Adrenal gland (tissue), 12 donors: Measurements from ENCODE around the gene LRP1B. TPM values are rescaled to one million over a fixed set of nuclear protein-coding genes. Genes with fewer than 3 reads are reported as not detected.
A peak's percentile ranks its signal among the peaks of the same experiment; 100 is the strongest.

ENCODE experiments used
- DNase-seq, 7 donors: peaks; one replicate each; pipeline ENCODE4 v3.0.0-alpha.2; 2019 to 2020
- H3K27ac ChIP-seq, 5 donors: fragments of 200-600 bp; sonication (generic) in 4 of 5; 1 replicate in 3 of 5; 2 replicates in 2 of 5; pipeline versions ENCODE4 v1.5.1 to v1.8.0; 2016 to 2020; ENCODE audit warnings: mild to moderate bottlenecking in 1 of 5
- H3K27me3 ChIP-seq: fragments of 200-600 bp; 2 replicates; pipeline ENCODE4 v1.8.0; 2021
- H3K36me3 ChIP-seq, 2 donors: fragments of 200-600 bp; replicated peaks in 1 of 2; 1 replicate in 1 of 2; 2 replicates in 1 of 2; pipeline versions ENCODE4 v1.5.1 to v1.8.0; 2018 to 2022
- H3K4me1 ChIP-seq, 2 donors: fragments of 200-600 bp; replicated peaks in 1 of 2; 1 replicate in 1 of 2; 2 replicates in 1 of 2; pipeline versions ENCODE4 v1.5.1 to v1.8.0; 2018 to 2021
- H3K4me3 ChIP-seq, 4 donors: fragments of 200-600 bp; sonication (generic) in 3 of 4; one replicate each; pipeline ENCODE4 v1.5.1; 2016 to 2018
- H3K9me3 ChIP-seq, 3 donors: fragments of 200-600 bp; sonication (generic) in 1 of 3; replicated peaks in 1 of 3; 1 replicate in 2 of 3; 2 replicates in 1 of 3; pipeline versions ENCODE4 v1.5.1 to v1.8.0; 2016 to 2021
- POLR2A ChIP-seq, 2 donors: fragments of 450-650 bp; IDR thresholded peaks; one replicate each; pipeline ENCODE4 v1.6.1; 2017; ENCODE audit warnings: antibody characterized with exemption in 2 of 2, mild to moderate bottlenecking in 2 of 2, moderate library complexity in 1 of 2
- WGBS, 4 donors: extraction: QIAGEN DNeasy Blood & Tissue Kit in 2 of 4; methylation state at CpG; one replicate each; pipeline versions ENCODE4 v1.1.5 to v1.1.7; 2013 to 2017; 5-methylcytosine and 5-hydroxymethylcytosine counted together
- intact Hi-C, 2 donors: fragments of 100-400 bp; cut with DNase I; formaldehyde crosslinking; loops; one replicate each; pipeline versions ENCODE4 v1.14.1 to v1.15.0; 2022 to 2023
- polyA plus RNA-seq, 3 donors: library from polyadenylated mRNA; stranded (reverse); fragments of 200-250 nt in 2 of 3; fragments of 350-450 nt in 1 of 3; fragmentation: Illumina TruSeq in 1 of 3; extraction: RNeasy Lipid Tissue Mini Kit (QIAGEN cat#74804) in 1 of 3; gene quantifications; one replicate each; pipeline ENCODE4 v1.2.3, GENCODE V29; 2013 to 2014
- total RNA-seq, 9 donors: library from RNA; depleted of rRNA in 4 of 9; stranded (reverse); fragments of >200 nt in 4 of 9; fragments of 120-200 nt in 1 of 9; fragmentation: NEBNext Ultra II Directional in 1 of 9; extraction: Animal tissue kit (Norgen Biotek cat#: 25700) in 1 of 9; gene quantifications; one replicate each; pipeline versions ENCODE4 v1.1.0 to v1.2.4, GENCODE V29; 2013 to 2023
- TF ChIP-seq, protein P1 (sequence below), 6 experiments: fragments of 450-650 bp in 4 of 6; fragments of 200-600 bp in 2 of 6; sonication (generic) in 1 of 6; IDR thresholded peaks; 1 replicate in 5 of 6; 2 replicates in 1 of 6; pipeline versions ENCODE4 v1.5.1 to v1.8.0; 2016 to 2021; ENCODE audit warnings: antibody characterized with exemption in 6 of 6, mild to moderate bottlenecking in 2 of 6, moderate library complexity in 1 of 6
- donor health status: healthy with polysubstance abuse.
- donor health status: Bipolar disorder and iron deficiency.
- donor health status: DM: yes; HTN: yes; CAD: no.
- donor health status: DM: no; HTN: no; CAD: no.
- donor health status: DM: no; HTN: no; CAD: no.
- donor health status: DM: yes; HTN: yes; CAD: no.

LRP1B gene
- total and polyA plus RNA-seq, 12 donors, result 0.84 to 5.4 (median 2.1) TPM

DNA sequence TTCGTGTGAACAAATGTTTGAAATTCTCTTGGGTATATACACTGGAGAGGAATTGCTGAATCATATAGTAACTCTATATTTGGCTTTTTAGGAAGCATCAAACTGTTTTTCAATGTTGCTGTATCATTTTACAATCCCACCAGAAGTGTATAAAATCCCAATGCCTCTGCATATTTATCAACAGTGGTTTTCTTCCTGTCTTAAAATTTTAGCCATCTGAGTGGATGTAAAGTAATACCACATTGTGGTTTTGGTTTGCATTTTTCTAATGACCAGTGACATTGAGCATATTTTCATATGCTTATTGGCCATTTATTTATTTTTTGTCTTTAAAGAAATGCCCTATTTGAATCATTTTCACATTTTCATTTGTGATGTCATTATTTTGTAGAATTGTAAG is 22.8 kb upstream of the LRP1B start:
- no peaks in the 10 kb centered on the region for H3K36me3 ChIP-seq
- H3K27me3 ChIP-seq, result no peaks in the 10 kb centered on the region
- no peak overlapping the region for H3K4me3 ChIP-seq
- H3K9me3 ChIP-seq, result no peaks in the 10 kb centered on the region
- DNase-seq, result no peak
- TF ChIP-seq, protein P1, sequence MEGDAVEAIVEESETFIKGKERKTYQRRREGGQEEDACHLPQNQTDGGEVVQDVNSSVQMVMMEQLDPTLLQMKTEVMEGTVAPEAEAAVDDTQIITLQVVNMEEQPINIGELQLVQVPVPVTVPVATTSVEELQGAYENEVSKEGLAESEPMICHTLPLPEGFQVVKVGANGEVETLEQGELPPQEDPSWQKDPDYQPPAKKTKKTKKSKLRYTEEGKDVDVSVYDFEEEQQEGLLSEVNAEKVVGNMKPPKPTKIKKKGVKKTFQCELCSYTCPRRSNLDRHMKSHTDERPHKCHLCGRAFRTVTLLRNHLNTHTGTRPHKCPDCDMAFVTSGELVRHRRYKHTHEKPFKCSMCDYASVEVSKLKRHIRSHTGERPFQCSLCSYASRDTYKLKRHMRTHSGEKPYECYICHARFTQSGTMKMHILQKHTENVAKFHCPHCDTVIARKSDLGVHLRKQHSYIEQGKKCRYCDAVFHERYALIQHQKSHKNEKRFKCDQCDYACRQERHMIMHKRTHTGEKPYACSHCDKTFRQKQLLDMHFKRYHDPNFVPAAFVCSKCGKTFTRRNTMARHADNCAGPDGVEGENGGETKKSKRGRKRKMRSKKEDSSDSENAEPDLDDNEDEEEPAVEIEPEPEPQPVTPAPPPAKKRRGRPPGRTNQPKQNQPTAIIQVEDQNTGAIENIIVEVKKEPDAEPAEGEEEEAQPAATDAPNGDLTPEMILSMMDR (IDR thresholded peaks at IDR 0.05), result no peak
- TF ChIP-seq POLR2A (IDR thresholded peaks at IDR 0.05), result no peak
- 55 to 78% (median 75%) methylated on average over 1 of the region's 1 CpG for WGBS, 4 donors
- H3K27ac ChIP-seq, result no peak overlapping the region
- intact Hi-C loops, result no loop called here
- H3K4me1 ChIP-seq, result no peaks in the 10 kb centered on the region

DNA sequence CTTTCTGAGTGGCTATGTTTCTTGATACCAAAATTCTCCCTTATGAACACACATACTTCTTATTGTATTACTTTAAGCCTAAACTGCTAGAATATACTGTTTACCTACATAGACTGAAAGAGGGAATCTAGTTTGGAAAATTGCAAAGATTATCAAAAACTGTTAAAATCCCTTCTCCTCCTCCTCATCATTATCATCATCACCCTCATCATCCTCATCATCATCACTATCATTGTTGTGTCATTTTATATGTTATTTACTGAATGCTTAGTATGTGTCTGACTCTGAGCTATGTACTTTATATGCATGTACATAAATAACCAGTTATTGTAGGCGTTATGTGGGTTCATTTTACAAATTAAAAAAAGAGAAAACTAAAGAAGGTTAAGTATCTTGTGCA is 19.6 kb upstream of the LRP1B start:
- Histone ChIP-seq H3K4me1 (no peaks in the 10 kb centered on the region), H3K27ac (no peak overlapping the region), H3K4me3 (no peak overlapping the region), H3K36me3 (no peaks in the 10 kb centered on the region), H3K27me3 (no peaks in the 10 kb centered on the region), H3K9me3 (no peaks in the 10 kb centered on the region)
- WGBS, 4 donors, result 75 to 84% (median 77%) methylated on average over 1 of the region's 1 CpG
- TF ChIP-seq POLR2A (IDR thresholded peaks at IDR 0.05), result no peak
- TF ChIP-seq, protein P1 (IDR thresholded peaks at IDR 0.05), result no peak
- no peak for DNase-seq
- intact Hi-C loops, result no loop called here

DNA sequence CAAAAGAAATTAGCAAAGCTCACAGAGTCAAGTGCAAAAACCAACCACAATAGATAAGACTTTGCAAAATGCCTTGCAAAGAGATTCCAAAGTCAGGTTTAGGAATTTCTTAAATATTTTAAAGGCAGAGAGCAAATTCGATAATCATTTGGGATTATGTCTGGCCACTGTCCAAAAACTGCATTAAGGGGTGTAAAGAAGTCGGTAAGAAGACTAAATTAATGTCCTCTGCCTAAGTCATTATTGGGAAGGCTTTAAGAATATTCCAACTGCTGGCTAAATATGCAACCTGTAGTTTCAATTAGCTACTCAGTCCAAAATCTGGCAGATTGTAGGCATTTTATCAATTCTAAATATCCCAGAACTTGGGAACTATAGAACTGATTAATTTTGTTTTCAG is 13.7 kb upstream of the LRP1B start:
- TF ChIP-seq POLR2A (IDR thresholded peaks at IDR 0.05), result no peak
- TF ChIP-seq, protein P1 (IDR thresholded peaks at IDR 0.05), result no peak
- WGBS, 4 donors, result 53 to 71% (median 59%) methylated on average over 2 of the region's 2 CpGs
- no peaks in the 10 kb centered on the region for H3K36me3 ChIP-seq
- H3K27me3 ChIP-seq, result no peaks in the 10 kb centered on the region
- no peak for DNase-seq
- no peaks in the 10 kb centered on the region for H3K9me3 ChIP-seq
- no peaks in the 10 kb centered on the region for H3K4me1 ChIP-seq
- intact Hi-C loops, result no loop called here
- no peak overlapping the region for H3K27ac ChIP-seq
- H3K4me3 ChIP-seq, result no peak overlapping the region

DNA sequence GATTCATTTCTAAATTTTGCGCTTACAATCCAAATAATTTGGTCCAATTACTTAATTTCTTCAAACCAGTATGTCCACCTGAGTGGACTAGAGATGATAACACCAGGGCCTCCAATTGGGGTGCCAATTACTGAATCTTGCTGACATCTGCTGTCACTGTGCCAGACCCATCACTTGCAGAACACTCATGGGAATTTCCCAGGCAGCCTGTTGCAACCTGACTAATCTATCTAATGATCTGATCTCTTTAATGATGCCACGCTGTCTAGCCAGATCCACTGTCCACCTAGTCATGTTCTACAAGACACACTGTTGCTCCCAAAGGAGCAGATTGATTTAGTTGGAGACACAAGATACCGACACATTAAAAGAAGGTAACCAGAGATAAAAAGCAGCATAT is 11.8 kb upstream of the LRP1B start:
- Histone ChIP-seq H3K36me3 (no peaks in the 10 kb centered on the region), H3K27ac (no peak overlapping the region), H3K4me3 (no peak overlapping the region), H3K27me3 (no peaks in the 10 kb centered on the region), H3K4me1 (no peaks in the 10 kb centered on the region), H3K9me3 (no peaks in the 10 kb centered on the region)
- intact Hi-C loops, result no loop called here
- TF ChIP-seq POLR2A (IDR thresholded peaks at IDR 0.05), result no peak
- 66 to 89% (median 82%) methylated on average over 3 of the region's 3 CpGs for WGBS, 4 donors
- DNase-seq, result no peak

DNA sequence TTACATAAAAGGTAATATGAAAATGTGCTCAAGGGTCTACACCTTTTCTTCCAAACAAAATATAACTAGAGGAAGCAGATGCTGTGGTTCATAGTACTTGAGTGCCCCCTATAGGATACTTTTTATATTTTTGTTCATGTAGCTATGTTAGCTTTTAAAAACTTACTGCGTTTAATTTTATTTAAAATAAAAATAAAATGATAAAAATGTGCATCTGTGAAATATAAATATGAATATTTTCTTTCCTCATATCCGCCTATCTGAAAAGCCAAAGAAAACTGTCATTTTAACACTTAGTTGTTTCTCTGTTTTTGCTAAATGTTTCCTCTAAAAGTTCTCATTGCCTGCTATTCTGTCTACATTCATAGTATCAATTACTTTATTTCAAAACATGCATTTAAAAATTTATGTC is 9.6 kb upstream of the LRP1B start:
- TF ChIP-seq, protein P1 (IDR thresholded peaks at IDR 0.05), result peak; percentile 43 to 75 (median 56)
- no peak for TF ChIP-seq POLR2A (IDR thresholded peaks at IDR 0.05)
- H3K36me3 ChIP-seq, result no peaks in the 10 kb centered on the region
- WGBS, 4 donors, result 2 to 9% (median 4%) methylated on average over 2 of the region's 2 CpGs
- DNase-seq, result no peak
- H3K27me3 ChIP-seq, result no peaks in the 10 kb centered on the region
- no peak overlapping the region for H3K27ac ChIP-seq
- no peaks in the 10 kb centered on the region for H3K4me1 ChIP-seq
- intact Hi-C loops, result no loop called here
- H3K9me3 ChIP-seq, result no peaks in the 10 kb centered on the region
- no peak overlapping the region for H3K4me3 ChIP-seq
